Left cardiac atrium (tissue), 4 donors: ENCODE data around the gene CMTR2. TPM values are rescaled to one million over a fixed set of nuclear protein-coding genes. Genes with fewer than 3 reads are reported as not detected.

Experiments used
- ATAC-seq, 2 donors: fragments of 200-7000 bp; cut with Tn5 transposase; one replicate each; pipeline ENCODE4 v1.9.1; 2020; ENCODE audit warnings: mild to moderate bottlenecking in 2 of 2, moderate library complexity in 2 of 2
- DNase-seq: peaks from one replicate; pipeline ENCODE4 v3.0.0-alpha.2; 2020
- intact Hi-C, 2 donors: fragments of 100-400 bp; cut with DNase I; formaldehyde crosslinking; loops; one replicate each; pipeline versions ENCODE4 v1.14.1 to v1.15.1; 2022 to 2023
- total RNA-seq, 2 donors: library from RNA; stranded (reverse); fragmentation: NEBNext Ultra II Directional; extraction: Animal tissue kit (Norgen Biotek cat#: 25700); gene quantifications; one replicate each; pipeline ENCODE4 v1.2.1, GENCODE V29; 2021
- donor health status: DM: no; HTN: yes; CAD: no.
- donor health status: DM: no; HTN: yes; CAD: no; lungs with severe emphysema.
- donor health status: DM: yes; HTN: yes; CAD: no.
- donor health status: Dilated cardiomyopathy.

The CMTR2 gene
- total RNA-seq, 2 donors from 2014 or later: 10.4 to 11.3 TPM

GRCh38 chr16:71287454-71287853 lies 1.7 kb downstream of the CMTR2 start:
- ATAC-seq: no peak
- no peak for DNase-seq
- intact Hi-C loops: loop anchor here in 1 of 2 donors (10.0 kb wide), 1 partner anchor 177 kb away; the partner anchor contains the start of gene ZNF23

DNA sequence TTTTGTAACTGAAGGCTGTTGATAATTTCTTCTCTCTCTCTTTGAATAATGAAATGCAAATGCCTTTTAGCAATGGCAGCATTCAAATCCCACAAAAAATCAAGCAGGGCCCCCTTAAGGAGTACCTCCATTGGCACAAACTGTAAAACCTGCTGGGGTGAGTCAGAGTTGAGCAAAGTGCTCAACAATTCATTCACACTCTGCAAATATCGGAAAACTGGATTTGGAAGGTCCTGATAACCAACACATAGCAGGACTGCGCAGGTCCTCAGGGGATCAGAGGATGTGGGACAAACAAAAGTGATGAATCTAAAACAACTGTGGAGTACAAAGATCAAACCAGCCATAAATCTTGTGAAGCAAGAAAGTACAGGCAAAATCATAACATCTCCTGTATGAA lies 5.6 kb downstream of the CMTR2 start:
- intact Hi-C loops: loop anchor here in 1 of 2 donors (10.0 kb wide), 1 partner anchor 181 kb away; the partner anchor contains the start of gene ZNF23
- DNase-seq: no peak
- no peak for ATAC-seq

DNA sequence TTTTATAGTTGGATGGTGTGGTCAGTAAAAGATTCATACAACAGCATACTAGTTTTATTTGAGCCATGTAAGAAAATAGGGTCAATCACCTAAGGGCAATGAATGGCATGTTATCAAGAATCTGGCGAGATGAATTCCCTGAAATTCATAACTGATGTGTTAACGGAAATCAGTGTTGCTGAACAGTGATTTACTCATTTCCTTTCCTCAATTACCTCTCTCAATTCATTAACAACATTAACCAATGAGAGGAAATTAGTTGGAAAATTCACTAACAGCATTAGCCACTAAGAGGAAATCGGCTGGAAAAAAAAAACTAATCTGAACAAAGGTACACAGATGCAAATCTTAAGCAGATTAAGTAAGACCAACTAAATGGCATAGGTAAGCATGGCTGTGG lies 6.3 kb downstream of the CMTR2 start:
- intact Hi-C loops: loop anchor here in 1 of 2 donors (10.0 kb wide), 1 partner anchor 182 kb away; the partner anchor contains the start of gene ZNF23
- ATAC-seq (no peak), DNase-seq (no peak)

- intact Hi-C loops: no loop called here
- DNase-seq (no peak), ATAC-seq (no peak)
These were observed 12.4 kb downstream of the CMTR2 start for GRCh38 chr16:71276589-71277334.

DNA sequence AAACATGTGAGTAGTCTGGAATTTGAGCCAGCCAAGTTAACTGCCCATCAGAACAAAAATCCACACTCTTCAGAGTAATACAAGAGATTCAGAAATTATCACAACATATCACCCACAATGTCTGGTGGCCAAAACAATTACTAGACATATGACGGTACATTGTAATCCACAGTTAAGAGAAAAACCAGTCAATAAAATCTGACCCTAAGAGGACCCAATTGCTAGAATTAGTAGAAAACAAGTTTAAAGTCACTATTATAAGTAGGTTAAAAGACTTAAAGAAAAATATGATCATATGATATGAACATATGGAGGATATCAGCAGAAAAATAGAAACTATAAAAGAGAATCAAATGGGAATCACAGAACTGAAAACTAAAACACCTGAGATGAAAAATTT lies 15.8 kb downstream of the CMTR2 start:
- intact Hi-C loops: no loop called here
- no peak for DNase-seq
- no peak for ATAC-seq

DNA sequence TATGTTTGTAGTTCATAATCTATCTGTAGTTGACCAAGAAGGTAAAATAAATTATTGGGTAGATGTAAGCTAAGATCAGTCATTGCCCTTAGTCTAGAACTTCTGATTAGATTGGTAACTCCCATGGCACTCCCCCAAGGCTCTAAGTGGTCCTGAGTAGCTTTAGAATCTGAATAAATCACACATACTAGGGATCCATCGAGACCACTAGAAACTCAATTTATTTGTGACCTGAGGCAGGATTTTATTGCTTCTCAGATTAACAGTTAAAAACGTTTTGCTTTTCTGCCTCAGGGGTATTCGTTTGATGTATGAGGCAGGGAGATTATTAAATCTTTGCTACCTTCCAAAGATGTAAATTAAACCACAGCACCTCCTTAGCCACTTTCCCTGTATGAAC lies 24.9 kb downstream of the CMTR2 start:
- DNase-seq: no peak
- no peak for ATAC-seq
- intact Hi-C loops: no loop called here

GRCh38 chr16:71263582-71263981 lies 25.6 kb downstream of the CMTR2 start:
- no peak for DNase-seq
- no peak for ATAC-seq
- intact Hi-C loops: no loop called here

DNA sequence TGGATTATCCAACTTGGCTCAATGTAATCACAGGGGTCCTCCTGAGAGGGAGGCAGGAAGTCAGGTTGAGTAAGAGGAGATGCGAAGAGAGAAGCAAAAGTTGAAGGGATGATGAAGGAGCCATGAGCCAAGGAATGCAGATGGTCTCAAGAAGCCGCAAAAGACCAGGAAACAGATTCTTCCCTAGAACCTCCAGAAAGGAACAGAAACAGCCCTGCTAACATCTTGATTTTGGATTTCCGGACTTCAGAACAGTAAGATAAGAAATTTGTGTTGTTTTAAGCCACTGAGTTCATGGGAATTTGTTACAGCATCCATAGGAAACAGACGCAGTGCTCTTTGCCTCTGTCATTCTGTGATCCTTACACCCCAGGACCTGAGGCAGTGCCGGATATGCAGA lies 26.8 kb downstream of the CMTR2 start:
- ATAC-seq (no peak), DNase-seq (no peak)
- intact Hi-C loops: no loop called here

GRCh38 chr16:71260995-71261394 lies 28.2 kb downstream of the CMTR2 start:
- intact Hi-C loops: no loop called here
- ATAC-seq (no peak), DNase-seq (no peak)

DNA sequence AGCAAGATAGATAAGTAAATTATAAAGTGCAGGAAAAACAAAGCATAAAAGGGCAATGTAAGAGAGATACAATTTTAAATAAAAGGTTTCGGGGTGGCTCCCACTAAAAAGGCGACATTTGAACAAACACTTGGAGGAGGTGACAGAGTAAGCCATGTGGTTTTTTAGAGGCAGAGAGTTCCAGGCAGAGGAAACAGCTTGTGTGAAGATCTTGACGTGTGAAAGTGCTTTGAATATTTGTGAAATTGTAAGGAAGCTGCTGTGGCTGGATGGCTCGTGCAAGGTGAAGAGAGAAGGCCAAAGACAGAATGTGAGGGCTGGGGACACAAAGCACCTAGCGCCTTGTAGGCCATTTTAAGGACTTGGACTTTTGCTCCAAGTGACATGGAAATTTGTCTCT lies 30.1 kb downstream of the CMTR2 start:
- intact Hi-C loops: no loop called here
- no peak for DNase-seq
- ATAC-seq: no peak

DNA sequence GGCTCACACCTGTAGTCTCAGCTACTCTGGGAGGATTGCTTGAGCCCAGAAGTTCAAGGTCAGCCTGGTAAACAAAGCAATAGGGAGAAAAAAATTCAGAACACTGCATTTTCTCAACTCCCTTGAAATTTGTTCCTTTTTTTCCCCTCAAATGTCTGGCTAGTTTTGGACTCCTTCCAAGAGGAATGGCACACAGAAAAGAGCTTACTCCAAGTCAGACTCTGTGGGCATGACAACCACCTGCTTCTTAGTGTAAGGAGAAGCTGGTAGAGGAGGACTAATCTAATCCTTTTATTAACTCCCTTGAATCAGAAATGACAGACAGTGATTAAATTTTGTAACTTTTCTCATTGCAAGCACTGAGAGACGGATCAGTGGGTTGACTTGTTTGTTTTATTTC lies 30.8 kb downstream of the CMTR2 start:
- intact Hi-C loops: no loop called here
- ATAC-seq: no peak
- no peak for DNase-seq

DNA sequence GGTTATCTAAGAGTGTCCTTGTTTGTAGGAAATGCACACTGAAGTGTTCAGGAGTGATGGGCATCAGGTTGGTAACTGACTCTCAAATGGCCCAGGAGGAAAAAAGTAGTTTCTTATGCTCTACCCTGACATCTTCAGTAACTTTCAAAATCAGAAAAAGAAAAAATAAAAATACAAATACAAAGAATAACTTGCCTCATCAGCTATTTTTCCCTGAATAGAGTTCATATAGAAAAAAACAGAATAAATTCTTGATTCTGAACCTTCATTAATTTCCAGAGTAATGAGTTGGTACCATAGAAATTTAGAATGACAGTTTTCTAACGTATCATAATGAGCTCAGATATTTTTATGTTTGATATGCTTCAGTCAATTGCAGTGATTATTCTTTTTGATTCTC lies 31.4 kb downstream of the CMTR2 start:
- DNase-seq: no peak

GRCh38 chr16:71255721-71256120 lies 33.5 kb downstream of the CMTR2 start:
- intact Hi-C loops: no loop called here
- ATAC-seq: no peak
- no peak for DNase-seq

More for the DNA sequence above, 31.4 kb downstream of the CMTR2 start:
- intact Hi-C loops: no loop called here
- no peak for ATAC-seq

DNA sequence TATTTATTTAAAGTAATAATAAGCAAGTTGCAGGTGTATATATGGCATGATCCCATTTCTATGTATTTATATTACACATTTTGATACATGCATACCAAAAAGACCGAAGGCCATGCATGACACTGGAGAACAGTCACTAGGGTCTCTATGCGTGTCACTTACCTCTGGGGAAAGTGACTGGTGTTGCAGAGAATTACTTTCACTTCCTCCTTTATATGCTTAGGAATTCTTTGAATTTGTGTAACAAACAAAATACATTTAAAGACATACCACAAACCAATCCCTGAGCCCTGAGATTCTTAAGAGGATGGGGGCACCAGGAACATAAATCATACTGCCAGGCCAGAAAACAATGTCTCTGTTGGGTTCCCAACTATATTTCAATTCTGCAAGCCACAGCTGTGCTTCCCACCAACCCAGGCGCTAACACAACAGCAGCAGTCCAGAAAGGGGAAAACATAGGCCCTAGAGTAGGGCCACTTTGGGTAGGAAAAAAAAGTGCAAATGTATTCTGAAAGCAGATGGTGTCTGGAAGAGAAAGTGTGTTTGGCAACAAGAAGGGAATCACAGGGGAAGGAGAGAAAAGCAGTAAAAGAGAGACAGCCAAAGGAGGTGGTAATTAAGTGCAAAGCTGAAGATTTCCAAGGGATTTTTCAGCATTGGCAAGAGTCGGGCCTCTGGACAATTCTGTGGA lies 34.2 kb downstream of the CMTR2 start:
- intact Hi-C loops: no loop called here
- DNase-seq (no peak), ATAC-seq (no peak)

- intact Hi-C loops: no loop called here
- DNase-seq (no peak), ATAC-seq (no peak)
These were observed 38.6 kb downstream of the CMTR2 start for GRCh38 chr16:71250461-71251235.

DNA sequence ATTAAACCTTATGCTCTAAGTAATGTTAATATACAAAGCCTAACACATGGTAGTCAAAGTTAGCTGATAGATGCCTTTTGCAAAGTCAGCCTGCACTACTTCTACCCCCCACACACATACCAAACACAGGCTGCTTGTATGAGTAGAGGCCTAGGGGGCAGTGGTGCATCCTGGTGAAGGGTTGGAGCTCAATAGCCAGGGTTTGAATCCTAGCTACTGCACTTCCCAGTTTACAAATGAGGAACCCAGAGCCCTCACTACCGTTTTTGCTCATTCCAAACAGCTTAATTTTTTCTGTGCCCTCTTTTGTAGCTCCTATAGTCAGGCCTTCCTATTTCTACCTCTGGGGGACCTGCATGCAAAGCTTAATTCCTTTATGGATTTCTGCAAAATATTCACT lies 39.8 kb downstream of the CMTR2 start:
- intact Hi-C loops: no loop called here
- DNase-seq (no peak), ATAC-seq (no peak)

DNA sequence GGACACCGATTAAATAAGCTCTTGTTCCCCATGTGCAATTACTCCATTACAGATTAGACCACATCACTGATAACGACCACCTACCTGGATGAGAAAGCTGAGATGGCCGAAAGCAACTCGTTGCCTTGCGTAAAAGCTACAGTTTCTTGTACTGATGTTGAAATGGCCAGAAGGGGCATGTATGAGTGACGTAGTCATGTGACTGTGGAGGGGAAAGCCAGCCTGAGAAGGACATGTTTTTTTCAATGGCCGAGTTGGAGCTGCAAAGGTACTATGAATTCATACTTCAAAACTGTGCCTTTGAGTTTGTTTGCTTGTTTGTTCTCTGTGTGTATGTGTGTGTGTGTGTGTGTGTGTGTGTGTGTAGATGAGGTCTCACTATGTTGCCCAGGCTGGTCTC lies 41.7 kb downstream of the CMTR2 start:
- no peak for ATAC-seq
- intact Hi-C loops: no loop called here
- no peak for DNase-seq

GRCh38 chr16:71246309-71246708 lies 42.9 kb downstream of the CMTR2 start:
- ATAC-seq (no peak), DNase-seq (no peak)
- intact Hi-C loops: no loop called here

- DNase-seq (no peak), ATAC-seq (no peak)
- intact Hi-C loops: no loop called here
These were observed 44.7 kb downstream of the CMTR2 start for GRCh38 chr16:71244521-71244920.

DNA sequence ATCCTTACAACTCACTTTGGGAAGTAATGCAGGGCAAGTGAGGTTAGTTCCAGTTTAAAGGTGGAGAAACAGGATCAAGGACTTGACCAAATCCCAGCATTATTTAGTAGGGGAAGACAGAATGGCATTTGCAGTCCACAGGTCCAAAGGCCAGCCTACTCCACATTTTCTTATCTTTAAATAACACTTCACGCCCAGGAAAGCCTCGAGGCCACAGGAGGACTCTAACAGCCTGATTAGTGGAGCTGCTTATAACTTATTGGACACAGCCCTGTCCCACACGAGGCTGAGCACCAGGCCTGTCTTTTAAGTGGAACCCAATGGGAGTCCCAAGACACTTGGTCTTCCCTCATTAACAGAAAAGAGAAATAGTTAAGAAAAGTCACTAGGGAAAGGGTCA lies 46.6 kb downstream of the CMTR2 start:
- DNase-seq (no peak), ATAC-seq (no peak)
- intact Hi-C loops: no loop called here
